Nephron progenitor cell (in vitro differentiated cells): Measurements from ENCODE around the gene WDR1.

Experiments used
- DNase-seq: peaks from one replicate; pipeline ENCODE4 v3.0.0; 2021
- H3K27ac Mint-ChIP-seq: 2 replicates; pipeline ENCODE4 v1.8.0; 2021; ENCODE audit warnings: mild to moderate bottlenecking, moderate library complexity, mixed read lengths
- H3K27me3 Mint-ChIP-seq: 2 replicates; pipeline ENCODE4 v1.8.0; 2021; ENCODE audit warnings: mild to moderate bottlenecking, low read depth, mixed read lengths; ENCODE audit not compliant: poor library complexity
- H3K36me3 Mint-ChIP-seq: 2 replicates; pipeline ENCODE4 v1.8.0; 2021; ENCODE audit warnings: low read depth, mixed read lengths
- H3K4me1 Mint-ChIP-seq: 2 replicates; pipeline ENCODE4 v1.8.0; 2021; ENCODE audit warnings: mixed read lengths
- H3K4me3 Mint-ChIP-seq: 2 replicates; pipeline ENCODE4 v1.8.0; 2021; ENCODE audit warnings: mild to moderate bottlenecking, moderate library complexity, mixed read lengths
- H3K9me3 Mint-ChIP-seq: 2 replicates; pipeline ENCODE4 v1.8.0; 2021; ENCODE audit warnings: mild to moderate bottlenecking, moderate library complexity, mixed read lengths
- CTCF ChIP-seq: fragments of 200-600 bp; sonication (generic); IDR thresholded peaks from 2 replicates; pipeline ENCODE4 v1.5.0; 2021; ENCODE audit warnings: antibody characterized with exemption

The WDR1 gene

GRCh38 chr4:10116569-10117358 lies at the start of gene WDR1:
WDR1 (minus strand) TSS chr4:10116799; CDS start chr4:10116666, 133 bp downstream.
- no peaks in the 10 kb centered on the region for H3K27me3 Mint-ChIP-seq
- DNase-seq = peak; percentile 94
- H3K27ac Mint-ChIP-seq = peak within 1 kb of the TSS; percentile 100
- no peak for TF ChIP-seq CTCF
- peak within 1 kb of the TSS; percentile 91 for H3K4me3 Mint-ChIP-seq
- H3K4me1 Mint-ChIP-seq = peaks cover 83% of the 10 kb centered on the region
- H3K9me3 Mint-ChIP-seq = no peaks in the 10 kb centered on the region
- peaks cover 32% of the 10 kb centered on the region for H3K36me3 Mint-ChIP-seq

GRCh38 chr4:10164877-10165283 lies 48.3 kb upstream of the WDR1 start:
- no peaks in the 10 kb centered on the region for H3K36me3 Mint-ChIP-seq
- H3K9me3 Mint-ChIP-seq = no peaks in the 10 kb centered on the region
- DNase-seq = peak; percentile 60
- no peak overlapping the region for H3K4me3 Mint-ChIP-seq
- no peaks in the 10 kb centered on the region for H3K4me1 Mint-ChIP-seq
- peak; percentile 63 for TF ChIP-seq CTCF
- H3K27me3 Mint-ChIP-seq = peaks cover 8% of the 10 kb centered on the region
- H3K27ac Mint-ChIP-seq = no peak overlapping the region

- no peak for TF ChIP-seq CTCF
- no peak overlapping the region for H3K27ac Mint-ChIP-seq
- DNase-seq = no peak
- peaks cover 8% of the 10 kb centered on the region for H3K27me3 Mint-ChIP-seq
- no peaks in the 10 kb centered on the region for H3K9me3 Mint-ChIP-seq
- no peaks in the 10 kb centered on the region for H3K36me3 Mint-ChIP-seq
- H3K4me1 Mint-ChIP-seq = no peaks in the 10 kb centered on the region
- H3K4me3 Mint-ChIP-seq = no peak overlapping the region
Observed at GRCh38 chr4:10163296-10163695, 46.7 kb upstream of the WDR1 start.

- Mint-ChIP-seq H3K36me3 (no peaks in the 10 kb centered on the region), H3K27ac (no peak overlapping the region), H3K27me3 (peaks cover 3% of the 10 kb centered on the region), H3K4me3 (no peak overlapping the region), H3K9me3 (no peaks in the 10 kb centered on the region), H3K4me1 (no peaks in the 10 kb centered on the region)
- DNase-seq = no peak
- no peak for TF ChIP-seq CTCF
Observed at GRCh38 chr4:10162341-10163000, 45.9 kb upstream of the WDR1 start.

GRCh38 chr4:10161840-10162239 lies 45.2 kb upstream of the WDR1 start:
- Mint-ChIP-seq H3K27me3 (peaks cover 3% of the 10 kb centered on the region), H3K4me3 (no peak overlapping the region), H3K36me3 (no peaks in the 10 kb centered on the region), H3K4me1 (no peaks in the 10 kb centered on the region), H3K9me3 (no peaks in the 10 kb centered on the region), H3K27ac (no peak overlapping the region)
- no peak for TF ChIP-seq CTCF
- DNase-seq = no peak
